ENCODE data around the gene SMYD3. TPM values are rescaled to one million over a fixed set of nuclear protein-coding genes. Genes with fewer than 3 reads are reported as not detected.
A peak's percentile ranks its signal among the peaks of the same experiment; 100 is the strongest.

The SMYD3 gene
- total and polyA plus RNA-seq, 5 donors from 2014 or later = 17.7 to 36.6 (median 28.9) TPM

GRCh38 chr1:246527402-246528088 is 20.5 kb upstream of the SMYD3 start:
- H3K4me1 ChIP-seq (ENCODE audit: control insufficient read depth, insufficient read depth, low read length, poor library complexity, severe bottlenecking) = peaks cover 6% of the 10 kb centered on the region
- H3K4me3 Mint-ChIP-seq = no peak overlapping the region
- peaks cover 22% of the 10 kb centered on the region for H3K27me3 Mint-ChIP-seq
- no peaks in the 10 kb centered on the region for H3K27me3 ChIP-seq (ENCODE audit: control insufficient read depth, insufficient read depth, low read length)
- ATAC-seq (ENCODE audit: low read depth in 2 of 2) (peak; percentile 28 to 37), DNase-seq (peak in 1 of 3 donors; percentile 64)
- no peak overlapping the region for H3K27ac ChIP-seq (ENCODE audit: insufficient read depth, low read length, poor library complexity, severe bottlenecking)
- H3K9me3 Mint-ChIP-seq = peaks cover 0 to 13% (median 2%) of the 10 kb centered on the region in 7 donors
- peaks cover 6% of the 10 kb centered on the region for H3K36me3 Mint-ChIP-seq
- peaks cover 0 to 17% (median 6%) of the 10 kb centered on the region in 4 donors for H3K4me1 Mint-ChIP-seq
- no peaks in the 10 kb centered on the region for H3K36me3 ChIP-seq (ENCODE audit: control insufficient read depth, insufficient read depth, low read length)
- H3K4me3 ChIP-seq (ENCODE audit: low read depth, low read length) = no peak overlapping the region
- peaks cover 0 to 12% of the 10 kb centered on the region in 2 experiments for H3K9me3 ChIP-seq (ENCODE audit: control insufficient read depth in 2 of 2, low read length in 2 of 2)
- peak overlapping the region in 2 of 3 donors; percentile 46 to 94 for H3K27ac Mint-ChIP-seq

DNA sequence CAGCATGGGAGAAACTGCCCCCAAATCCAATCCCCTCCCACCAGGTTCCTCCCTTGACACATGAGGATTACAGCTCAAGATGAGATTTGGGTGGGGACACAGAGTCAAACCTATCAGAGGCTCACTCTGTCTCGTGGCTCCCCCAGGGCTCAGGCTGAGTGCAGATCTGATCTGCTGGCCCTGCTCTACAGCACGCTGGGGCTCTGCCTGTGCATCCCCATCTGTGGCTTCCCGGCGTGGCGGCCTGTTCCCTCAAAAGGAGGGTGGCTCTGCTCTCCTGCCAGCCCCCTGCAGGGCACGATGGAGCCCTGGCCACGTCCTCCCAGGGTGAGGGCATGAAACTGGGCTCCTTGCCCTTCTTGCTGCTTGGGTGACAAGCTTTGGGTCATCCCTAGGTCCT is 19.8 kb upstream of the SMYD3 start:
- H3K27me3 ChIP-seq (ENCODE audit: control insufficient read depth, insufficient read depth, low read length) = no peaks in the 10 kb centered on the region
- H3K9me3 Mint-ChIP-seq = peaks cover 0 to 13% (median 2%) of the 10 kb centered on the region in 7 donors
- H3K27ac Mint-ChIP-seq = peak overlapping the region in 2 of 3 donors; percentile 46 to 94
- DNase-seq (no peak), ATAC-seq (ENCODE audit: low read depth in 2 of 2) (no peak)
- H3K27me3 Mint-ChIP-seq = peaks cover 22% of the 10 kb centered on the region
- H3K4me1 ChIP-seq (ENCODE audit: control insufficient read depth, insufficient read depth, low read length, poor library complexity, severe bottlenecking) = peaks cover 6% of the 10 kb centered on the region
- no peak overlapping the region for H3K4me3 Mint-ChIP-seq
- no peaks in the 10 kb centered on the region for H3K36me3 ChIP-seq (ENCODE audit: control insufficient read depth, insufficient read depth, low read length)
- no peak overlapping the region for H3K4me3 ChIP-seq (ENCODE audit: low read depth, low read length)
- H3K27ac ChIP-seq (ENCODE audit: insufficient read depth, low read length, poor library complexity, severe bottlenecking) = no peak overlapping the region
- peaks cover 0 to 17% (median 6%) of the 10 kb centered on the region in 4 donors for H3K4me1 Mint-ChIP-seq
- H3K36me3 Mint-ChIP-seq = peaks cover 6% of the 10 kb centered on the region
- peaks cover 0 to 12% of the 10 kb centered on the region in 2 experiments for H3K9me3 ChIP-seq (ENCODE audit: control insufficient read depth in 2 of 2, low read length in 2 of 2)

GRCh38 chr1:246526380-246526779 is 19.3 kb upstream of the SMYD3 start:
- peaks cover 0 to 17% (median 6%) of the 10 kb centered on the region in 4 donors for H3K4me1 Mint-ChIP-seq

DNA sequence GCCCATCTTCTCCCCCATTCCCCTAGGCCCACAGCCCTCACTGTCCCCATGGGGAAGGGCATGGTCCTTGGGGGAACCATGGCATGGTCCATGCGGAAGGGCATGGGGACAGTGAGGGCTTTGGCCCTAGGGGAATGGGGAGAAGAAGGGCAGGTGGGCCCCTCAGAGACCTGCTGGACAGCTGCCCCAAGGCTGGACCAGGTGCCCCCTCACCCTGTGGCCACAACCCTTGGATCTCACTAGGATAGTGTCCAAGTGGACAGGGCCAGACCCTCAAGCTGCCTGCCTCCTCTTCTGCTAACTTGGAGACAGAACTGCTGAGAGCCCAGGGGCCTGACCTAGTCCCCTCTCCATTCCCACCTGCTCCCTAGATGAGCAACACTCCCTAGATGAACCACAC is 12.4 kb upstream of the SMYD3 start:
- H3K27me3 ChIP-seq (ENCODE audit: control insufficient read depth, insufficient read depth, low read length) = no peaks in the 10 kb centered on the region
- Mint-ChIP-seq H3K27ac (no peak overlapping the region), H3K36me3 (no peaks in the 10 kb centered on the region), H3K4me3 (no peak overlapping the region), H3K27me3 (no peaks in the 10 kb centered on the region), H3K9me3 (peaks cover 0 to 11% (median 4%) of the 10 kb centered on the region in 7 donors), H3K4me1 (no peaks in the 10 kb centered on the region)
- no peak overlapping the region for H3K27ac ChIP-seq (ENCODE audit: insufficient read depth, low read length, poor library complexity, severe bottlenecking)
- ATAC-seq (ENCODE audit: low read depth in 2 of 2) (no peak), DNase-seq (no peak)
- no peaks in the 10 kb centered on the region for H3K4me1 ChIP-seq (ENCODE audit: control insufficient read depth, insufficient read depth, low read length, poor library complexity, severe bottlenecking)
- H3K9me3 ChIP-seq (ENCODE audit: control insufficient read depth in 2 of 2, low read length in 2 of 2) = peaks cover 6 to 22% of the 10 kb centered on the region in 2 experiments
- H3K36me3 ChIP-seq (ENCODE audit: control insufficient read depth, insufficient read depth, low read length) = no peaks in the 10 kb centered on the region
- H3K4me3 ChIP-seq (ENCODE audit: low read depth, low read length) = no peak overlapping the region

More at GRCh38 chr1:246526380-246526779, 19.3 kb upstream of the SMYD3 start:
- peaks cover 0 to 12% of the 10 kb centered on the region in 2 experiments for H3K9me3 ChIP-seq (ENCODE audit: control insufficient read depth in 2 of 2, low read length in 2 of 2)
- peaks cover 17% of the 10 kb centered on the region for H3K27me3 Mint-ChIP-seq
- H3K4me3 ChIP-seq (ENCODE audit: low read depth, low read length) = no peak overlapping the region
- H3K36me3 ChIP-seq (ENCODE audit: control insufficient read depth, insufficient read depth, low read length) = no peaks in the 10 kb centered on the region
- no peak for DNase-seq
- H3K4me1 ChIP-seq (ENCODE audit: control insufficient read depth, insufficient read depth, low read length, poor library complexity, severe bottlenecking) = peaks cover 6% of the 10 kb centered on the region
- H3K36me3 Mint-ChIP-seq = peaks cover 4% of the 10 kb centered on the region
- no peak overlapping the region for H3K4me3 Mint-ChIP-seq
- peak overlapping the region in 2 of 3 donors; percentile 69 to 94 for H3K27ac Mint-ChIP-seq
- H3K27ac ChIP-seq (ENCODE audit: insufficient read depth, low read length, poor library complexity, severe bottlenecking) = no peak overlapping the region
- H3K27me3 ChIP-seq (ENCODE audit: control insufficient read depth, insufficient read depth, low read length) = no peaks in the 10 kb centered on the region
- no peak for ATAC-seq (ENCODE audit: low read depth in 2 of 2)
- H3K9me3 Mint-ChIP-seq = peaks cover 0 to 12% (median 2%) of the 10 kb centered on the region in 7 donors

GRCh38 chr1:246518456-246519205 is 11.6 kb upstream of the SMYD3 start:
- no peak overlapping the region for H3K4me3 ChIP-seq (ENCODE audit: low read depth, low read length)
- H3K27ac Mint-ChIP-seq = no peak overlapping the region
- no peaks in the 10 kb centered on the region for H3K36me3 ChIP-seq (ENCODE audit: control insufficient read depth, insufficient read depth, low read length)
- H3K36me3 Mint-ChIP-seq = no peaks in the 10 kb centered on the region
- H3K4me1 ChIP-seq (ENCODE audit: control insufficient read depth, insufficient read depth, low read length, poor library complexity, severe bottlenecking) = no peaks in the 10 kb centered on the region
- no peaks in the 10 kb centered on the region for H3K27me3 Mint-ChIP-seq
- peaks cover 0 to 16% (median 4%) of the 10 kb centered on the region in 7 donors for H3K9me3 Mint-ChIP-seq
- no peak for DNase-seq
- no peak for ATAC-seq (ENCODE audit: low read depth in 2 of 2)
- no peaks in the 10 kb centered on the region for H3K27me3 ChIP-seq (ENCODE audit: control insufficient read depth, insufficient read depth, low read length)
- H3K9me3 ChIP-seq (ENCODE audit: control insufficient read depth in 2 of 2, low read length in 2 of 2) = peaks cover 9 to 31% of the 10 kb centered on the region in 2 experiments
- no peaks in the 10 kb centered on the region for H3K4me1 Mint-ChIP-seq
- H3K4me3 Mint-ChIP-seq = no peak overlapping the region
- no peak overlapping the region for H3K27ac ChIP-seq (ENCODE audit: insufficient read depth, low read length, poor library complexity, severe bottlenecking)

GRCh38 chr1:246517391-246517790 is 10.3 kb upstream of the SMYD3 start:
- H3K36me3 Mint-ChIP-seq = no peaks in the 10 kb centered on the region
- H3K36me3 ChIP-seq (ENCODE audit: control insufficient read depth, insufficient read depth, low read length) = no peaks in the 10 kb centered on the region
- H3K4me1 ChIP-seq (ENCODE audit: control insufficient read depth, insufficient read depth, low read length, poor library complexity, severe bottlenecking) = no peaks in the 10 kb centered on the region
- no peak overlapping the region for H3K27ac ChIP-seq (ENCODE audit: insufficient read depth, low read length, poor library complexity, severe bottlenecking)
- no peak overlapping the region for H3K27ac Mint-ChIP-seq
- H3K4me3 ChIP-seq (ENCODE audit: low read depth, low read length) = no peak overlapping the region
- H3K27me3 ChIP-seq (ENCODE audit: control insufficient read depth, insufficient read depth, low read length) = no peaks in the 10 kb centered on the region
- DNase-seq = no peak
- H3K9me3 Mint-ChIP-seq = peaks cover 0 to 16% (median 5%) of the 10 kb centered on the region in 7 donors
- H3K27me3 Mint-ChIP-seq = no peaks in the 10 kb centered on the region
- no peak overlapping the region for H3K4me3 Mint-ChIP-seq
- peaks cover 9 to 32% of the 10 kb centered on the region in 2 experiments for H3K9me3 ChIP-seq (ENCODE audit: control insufficient read depth in 2 of 2, low read length in 2 of 2)
- no peaks in the 10 kb centered on the region for H3K4me1 Mint-ChIP-seq
- ATAC-seq (ENCODE audit: low read depth in 2 of 2) = no peak

DNA sequence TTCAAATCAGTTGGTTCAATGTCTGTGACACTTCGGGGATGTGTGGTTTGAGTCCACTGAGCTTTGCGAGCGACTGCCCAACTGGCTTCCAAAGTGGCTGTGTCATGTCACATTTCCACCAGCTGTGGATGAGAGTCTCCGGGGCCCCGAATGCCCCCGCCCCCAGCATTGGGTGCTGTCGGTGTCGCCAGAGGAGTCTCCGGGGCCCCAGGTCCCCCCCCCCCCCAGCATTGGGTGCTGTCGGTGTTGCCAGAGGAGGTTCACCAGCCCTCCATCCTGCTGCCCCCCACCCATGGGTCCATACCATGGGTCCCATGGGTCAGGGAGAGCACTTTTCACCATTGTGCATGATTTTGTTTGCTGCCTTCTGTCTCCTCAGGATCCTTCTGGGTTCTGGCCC is 9.0 kb upstream of the SMYD3 start:
- Mint-ChIP-seq H3K27ac (no peak overlapping the region), H3K4me1 (no peaks in the 10 kb centered on the region), H3K9me3 (peaks cover 0 to 16% (median 5%) of the 10 kb centered on the region in 7 donors), H3K27me3 (no peaks in the 10 kb centered on the region), H3K36me3 (no peaks in the 10 kb centered on the region), H3K4me3 (no peak overlapping the region)
- Histone ChIP-seq H3K9me3 (ENCODE audit: control insufficient read depth in 2 of 2, low read length in 2 of 2) (peaks cover 9 to 32% of the 10 kb centered on the region in 2 experiments), H3K4me1 (ENCODE audit: control insufficient read depth, insufficient read depth, low read length, poor library complexity, severe bottlenecking) (no peaks in the 10 kb centered on the region), H3K36me3 (ENCODE audit: control insufficient read depth, insufficient read depth, low read length) (no peaks in the 10 kb centered on the region), H3K27me3 (ENCODE audit: control insufficient read depth, insufficient read depth, low read length) (no peaks in the 10 kb centered on the region), H3K4me3 (ENCODE audit: low read depth, low read length) (no peak overlapping the region), H3K27ac (ENCODE audit: insufficient read depth, low read length, poor library complexity, severe bottlenecking) (no peak overlapping the region)
- no peak for DNase-seq
- ATAC-seq (ENCODE audit: low read depth in 2 of 2) = no peak

Measured in CD4-positive, CD25-positive, alpha-beta regulatory T cell (primary cell).